Measurements from ENCODE around the gene RNF212B.
"Not testable (repeated sequence)": the region's sequence is repeated elsewhere in the genome, so short reads cannot be mapped to it uniquely, and the experiment has no call there.

GRCh38 chr14:23224958-23225357 lies 12.8 kb upstream of the RNF212B start:
- not testable (repeated sequence) for TF ChIP-seq CTCF, POLR2AphosphoS5, POLR2A (IDR thresholded peaks at IDR 0.05)
